Trophoblast cell (in vitro differentiated cells and primary cell): ENCODE measurements around the gene GRK6.

ENCODE experiments used
- DNase-seq, 2 donors: peaks; one replicate each; pipeline ENCODE4 v3.0.0-alpha.2; 2016
- H2AFZ ChIP-seq: 2 replicates; pipeline ENCODE4 v1.6.1; 2013; ENCODE audit warnings: low read length, moderate library complexity, mild to moderate bottlenecking; ENCODE audit not compliant: insufficient read depth, poor library complexity
- H2AK5ac ChIP-seq: 2 replicates; pipeline ENCODE4 v1.6.1; 2013; ENCODE audit warnings: mild to moderate bottlenecking, low read length
- H2BK120ac ChIP-seq: 2 replicates; pipeline ENCODE4 v1.6.1; 2013; ENCODE audit warnings: low read length, mild to moderate bottlenecking, moderate library complexity; ENCODE audit not compliant: insufficient read depth, poor library complexity
- H2BK12ac ChIP-seq: 2 replicates; pipeline ENCODE4 v1.6.1; 2013; ENCODE audit warnings: mild to moderate bottlenecking, low read length, moderate library complexity
- H2BK5ac ChIP-seq: 2 replicates; pipeline ENCODE4 v1.6.1; 2013; ENCODE audit warnings: low read length, low read depth, moderate library complexity, mild to moderate bottlenecking; ENCODE audit not compliant: poor library complexity
- H3K14ac ChIP-seq: 2 replicates; pipeline ENCODE4 v1.6.1; 2013; ENCODE audit warnings: mild to moderate bottlenecking, low read length
- H3K18ac ChIP-seq: 2 replicates; pipeline ENCODE4 v1.6.1; 2013; ENCODE audit warnings: mild to moderate bottlenecking, low read length
- H3K23ac ChIP-seq: 2 replicates; pipeline ENCODE4 v1.6.1; 2013; ENCODE audit warnings: low read length
- H3K27ac ChIP-seq: 2 replicates; pipeline ENCODE4 v1.5.1; 2013; ENCODE audit warnings: low read depth, mild to moderate bottlenecking, inconsistent platforms, low read length, moderate library complexity
- H3K27me3 ChIP-seq: 2 replicates; pipeline ENCODE4 v1.6.1; 2013; ENCODE audit warnings: inconsistent platforms, mild to moderate bottlenecking, low read length, moderate library complexity; ENCODE audit not compliant: insufficient read depth
- H3K36me3 ChIP-seq, 2 experiments: 1 replicate in 1 of 2; 2 replicates in 1 of 2; pipeline ENCODE4 v1.6.1; 2013; ENCODE audit warnings: low read length in 2 of 2, mild to moderate bottlenecking in 2 of 2, moderate library complexity in 1 of 2; ENCODE audit not compliant: insufficient read depth in 2 of 2, control insufficient read depth in 1 of 2
- H3K4ac ChIP-seq: 2 replicates; pipeline ENCODE4 v1.6.1; 2013; ENCODE audit warnings: low read depth, mild to moderate bottlenecking, low read length, moderate library complexity
- H3K4me1 ChIP-seq, 2 experiments: 1 replicate in 1 of 2; 2 replicates in 1 of 2; pipeline ENCODE4 v1.6.1; 2013; ENCODE audit warnings: low read length in 2 of 2, mild to moderate bottlenecking in 2 of 2, moderate library complexity in 1 of 2; ENCODE audit not compliant: insufficient read depth in 2 of 2, control insufficient read depth in 1 of 2
- H3K4me2 ChIP-seq: 2 replicates; pipeline ENCODE4 v1.6.1; 2013; ENCODE audit warnings: inconsistent platforms, mild to moderate bottlenecking, low read length, moderate library complexity
- H3K4me3 ChIP-seq: 2 replicates; pipeline ENCODE4 v1.5.1; 2013; ENCODE audit warnings: mild to moderate bottlenecking, low read depth, low read length, inconsistent platforms
- H3K79me1 ChIP-seq: one replicate; pipeline ENCODE4 v1.6.1; 2013; ENCODE audit warnings: low read length
- H3K79me2 ChIP-seq: 2 replicates; pipeline ENCODE4 v1.6.1; 2013; ENCODE audit warnings: low read length, mild to moderate bottlenecking; ENCODE audit not compliant: control insufficient read depth, insufficient read depth, poor library complexity
- H3K9ac ChIP-seq: 2 replicates; pipeline ENCODE4 v1.6.1; 2013; ENCODE audit warnings: mild to moderate bottlenecking, low read length
- H3K9me3 ChIP-seq: 2 replicates; pipeline ENCODE4 v1.6.1; 2013; ENCODE audit warnings: low read depth, mild to moderate bottlenecking, control low read depth, inconsistent platforms, low read length; ENCODE audit not compliant: insufficient read depth
- H4K12ac ChIP-seq: 2 replicates; pipeline ENCODE4 v1.6.1; 2013; ENCODE audit warnings: low read depth, mild to moderate bottlenecking, low read length, moderate library complexity
- H4K8ac ChIP-seq: 2 replicates; pipeline ENCODE4 v1.6.1; 2013; ENCODE audit warnings: low read depth, mild to moderate bottlenecking, low read length, moderate library complexity
- H4K91ac ChIP-seq: one replicate; pipeline ENCODE4 v1.6.1; 2013; ENCODE audit warnings: low read depth, mild to moderate bottlenecking, low read length, moderate library complexity
- WGBS: extraction: QIAGEN DNeasy Blood & Tissue Kit; methylation state at CpG from one replicate; pipeline ENCODE4 v1.1.7; 2013; ENCODE audit warnings: missing lambda C conversion rate; ENCODE audit not compliant: insufficient read length, insufficient coverage; ENCODE audit errors: extremely low coverage; 5-methylcytosine and 5-hydroxymethylcytosine counted together

Gene GRK6

DNA sequence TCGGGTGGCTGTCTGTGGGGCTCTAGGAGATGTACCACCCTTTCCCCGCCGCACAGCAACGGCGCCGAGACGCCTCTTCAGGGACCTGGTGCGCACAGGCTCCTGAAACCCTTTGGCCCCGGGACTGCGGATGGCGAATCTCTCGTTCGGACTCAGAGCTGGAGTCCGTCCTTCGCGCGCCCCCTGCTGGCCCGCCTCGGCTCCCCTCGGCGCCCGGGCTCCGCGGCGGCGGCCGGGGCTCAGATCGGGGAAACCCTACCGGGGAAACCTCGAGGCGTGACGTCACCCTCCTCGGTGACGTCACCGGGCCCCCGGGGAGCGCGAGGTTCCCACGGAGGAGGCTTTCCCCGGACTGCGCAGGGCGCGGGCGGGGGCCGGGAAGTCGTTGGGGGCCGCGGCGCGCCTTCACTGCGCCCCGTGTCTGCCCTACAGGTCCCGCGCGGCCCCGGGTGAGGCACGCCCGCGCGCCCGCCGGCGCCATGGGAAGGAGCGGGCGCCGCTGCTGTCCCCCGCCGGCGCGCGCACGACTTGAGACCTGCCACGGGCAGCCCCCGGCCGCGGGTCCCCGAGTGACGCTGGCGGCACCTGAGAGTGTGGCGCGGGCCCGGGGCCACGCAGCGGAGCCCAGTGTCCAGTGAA lies 28.0 kb downstream of the GRK6 start:
- Histone ChIP-seq H3K79me2 (no peaks in the 10 kb centered on the region), H2BK120ac (no peak overlapping the region), H3K79me1 (peaks cover 9% of the 10 kb centered on the region), H2BK5ac (no peak overlapping the region), H3K4ac (no peak overlapping the region), H2AK5ac (no peak overlapping the region), H3K4me1 (peaks cover 0 to 17% of the 10 kb centered on the region in 2 experiments), H3K14ac (peak overlapping the region; percentile 30), H2AFZ (peak overlapping the region; percentile 66), H3K4me2 (peak overlapping the region; percentile 95), H3K9me3 (peaks cover 2% of the 10 kb centered on the region), H3K36me3 (peaks cover 28 to 29% of the 10 kb centered on the region in 2 experiments), H3K18ac (peak overlapping the region; percentile 34), H3K4me3 (peak overlapping the region; percentile 64), H4K12ac (no peak overlapping the region), H3K9ac (no peak overlapping the region), H2BK12ac (no peak overlapping the region), H3K23ac (no peak overlapping the region), H4K91ac (peak overlapping the region; percentile 30), H3K27me3 (no peaks in the 10 kb centered on the region), H3K27ac (peak overlapping the region; percentile 3), H4K8ac (peak overlapping the region; percentile 6)
- peak; percentile 87 to 96 for DNase-seq
- WGBS: no CpG with 5 or more reads among the region's 84 CpGs

DNA sequence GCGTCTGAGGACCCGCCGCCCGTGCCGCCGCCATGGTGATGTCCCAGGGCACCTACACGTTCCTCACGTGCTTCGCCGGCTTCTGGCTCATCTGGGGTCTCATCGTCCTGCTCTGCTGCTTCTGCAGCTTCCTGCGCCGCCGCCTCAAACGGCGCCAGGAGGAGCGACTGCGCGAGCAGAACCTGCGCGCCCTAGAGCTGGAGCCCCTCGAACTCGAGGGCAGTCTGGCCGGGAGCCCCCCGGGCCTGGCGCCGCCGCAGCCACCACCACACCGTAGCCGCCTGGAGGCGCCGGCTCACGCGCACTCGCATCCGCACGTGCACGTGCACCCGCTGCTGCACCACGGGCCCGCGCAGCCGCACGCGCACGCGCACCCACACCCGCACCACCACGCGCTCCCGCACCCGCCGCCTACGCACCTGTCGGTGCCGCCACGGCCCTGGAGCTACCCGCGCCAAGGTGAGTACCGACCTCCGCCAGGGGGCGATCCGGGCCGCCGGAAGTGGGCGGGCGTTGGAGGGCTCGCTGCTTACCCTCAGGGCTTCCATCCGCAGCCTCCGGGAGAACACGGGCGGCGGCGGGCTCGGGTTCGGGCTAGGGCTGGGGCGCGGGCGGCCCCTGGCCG lies 28.7 kb downstream of the GRK6 start:
- Histone ChIP-seq H4K12ac (peak overlapping the region; percentile 1), H3K4ac (no peak overlapping the region), H3K18ac (peak overlapping the region; percentile 34), H3K23ac (no peak overlapping the region), H3K4me1 (peaks cover 0 to 17% of the 10 kb centered on the region in 2 experiments), H3K27ac (peak overlapping the region; percentile 13), H3K4me3 (peak overlapping the region; percentile 64), H3K36me3 (peaks cover 35 to 36% of the 10 kb centered on the region in 2 experiments), H3K9me3 (no peaks in the 10 kb centered on the region), H3K27me3 (no peaks in the 10 kb centered on the region), H2BK12ac (no peak overlapping the region), H3K79me2 (no peaks in the 10 kb centered on the region), H2BK120ac (no peak overlapping the region), H3K14ac (peak overlapping the region; percentile 30), H2AFZ (peak overlapping the region; percentile 66), H4K91ac (peak overlapping the region; percentile 30), H2BK5ac (no peak overlapping the region), H3K9ac (no peak overlapping the region), H3K4me2 (peak overlapping the region; percentile 95), H4K8ac (peak overlapping the region; percentile 20), H2AK5ac (no peak overlapping the region), H3K79me1 (peaks cover 9% of the 10 kb centered on the region)
- no CpG with 5 or more reads among the region's 80 CpGs for WGBS
- peak; percentile 77 to 90 for DNase-seq

DNA sequence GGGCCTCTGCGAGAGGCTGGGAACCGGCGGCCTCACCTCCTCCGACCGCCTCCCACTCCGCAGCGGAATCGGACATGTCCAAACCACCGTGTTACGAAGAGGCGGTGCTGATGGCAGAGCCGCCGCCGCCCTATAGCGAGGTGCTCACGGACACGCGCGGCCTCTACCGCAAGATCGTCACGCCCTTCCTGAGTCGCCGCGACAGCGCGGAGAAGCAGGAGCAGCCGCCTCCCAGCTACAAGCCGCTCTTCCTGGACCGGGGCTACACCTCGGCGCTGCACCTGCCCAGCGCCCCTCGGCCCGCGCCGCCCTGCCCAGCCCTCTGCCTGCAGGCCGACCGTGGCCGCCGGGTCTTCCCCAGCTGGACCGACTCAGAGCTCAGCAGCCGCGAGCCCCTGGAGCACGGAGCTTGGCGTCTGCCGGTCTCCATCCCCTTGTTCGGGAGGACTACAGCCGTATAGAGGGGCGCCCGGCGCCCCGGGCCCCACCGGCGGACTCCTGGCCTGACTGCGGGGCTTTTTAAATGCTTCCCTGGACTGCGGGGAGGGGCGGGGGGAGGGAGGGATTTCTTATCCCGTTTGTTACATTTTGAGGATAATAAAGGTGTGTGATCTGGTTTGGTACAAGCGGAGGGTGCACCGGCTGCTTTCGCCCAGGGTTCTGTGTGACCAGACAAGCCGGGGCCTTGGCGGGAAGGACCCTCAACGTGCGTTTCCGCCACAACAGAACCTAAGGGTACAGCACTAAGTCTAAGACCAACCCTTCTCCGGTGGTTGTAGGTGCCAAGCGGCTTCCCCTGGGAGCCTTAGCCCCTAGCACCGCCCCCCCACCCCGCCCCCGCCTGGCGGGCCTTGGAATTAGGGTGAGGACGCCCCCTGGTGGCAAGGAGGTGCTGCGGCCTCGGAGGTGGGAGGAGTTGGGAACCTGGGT lies 29.4 kb downstream of the GRK6 start:
- peak; percentile 86 to 94 for DNase-seq
- no peak overlapping the region for H2AK5ac ChIP-seq
- peaks cover 42 to 43% of the 10 kb centered on the region in 2 experiments for H3K36me3 ChIP-seq
- H3K18ac ChIP-seq: no peak overlapping the region
- H2AFZ ChIP-seq: no peak overlapping the region
- H3K9me3 ChIP-seq: no peaks in the 10 kb centered on the region
- no CpG with 5 or more reads among the region's 76 CpGs for WGBS
- peak overlapping the region; percentile 20 for H4K8ac ChIP-seq
- peak overlapping the region; percentile 5 for H4K91ac ChIP-seq
- peak overlapping the region; percentile 13 for H3K27ac ChIP-seq
- peaks cover 9% of the 10 kb centered on the region for H3K79me1 ChIP-seq
- H3K79me2 ChIP-seq: no peaks in the 10 kb centered on the region
- no peak overlapping the region for H4K12ac ChIP-seq
- peak overlapping the region; percentile 18 for H3K9ac ChIP-seq
- H2BK12ac ChIP-seq: no peak overlapping the region
- no peaks in the 10 kb centered on the region for H3K27me3 ChIP-seq
- H3K4me2 ChIP-seq: peak overlapping the region; percentile 95
- peak overlapping the region; percentile 14 for H3K14ac ChIP-seq
- peaks cover 0 to 17% of the 10 kb centered on the region in 2 experiments for H3K4me1 ChIP-seq
- peak overlapping the region; percentile 64 for H3K4me3 ChIP-seq
- no peak overlapping the region for H3K23ac ChIP-seq
- H3K4ac ChIP-seq: no peak overlapping the region
- H2BK120ac ChIP-seq: no peak overlapping the region
- no peak overlapping the region for H2BK5ac ChIP-seq

DNA sequence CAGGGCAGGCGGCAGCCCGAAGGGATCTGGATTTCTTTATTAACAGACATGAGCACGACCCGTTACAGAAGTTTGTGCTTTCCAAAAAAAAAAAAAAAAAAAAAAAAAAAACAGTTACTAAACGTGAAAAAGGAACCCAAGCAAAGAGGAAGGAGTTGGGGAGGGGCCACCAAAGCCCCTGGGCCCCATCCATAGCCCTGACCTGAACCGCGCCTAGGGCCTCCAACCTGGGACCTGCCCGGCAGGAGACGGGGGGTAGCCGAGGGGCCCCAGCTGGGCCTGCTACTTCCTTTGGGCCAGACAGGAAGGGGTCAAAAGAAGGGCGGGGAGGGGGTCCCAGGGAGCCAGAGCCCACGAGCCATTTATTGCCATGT lies 30.1 kb downstream of the GRK6 start:
- H4K8ac ChIP-seq: no peak overlapping the region
- H3K4me2 ChIP-seq: no peak overlapping the region
- no peak overlapping the region for H3K4me3 ChIP-seq
- no peaks in the 10 kb centered on the region for H3K27me3 ChIP-seq
- H3K36me3 ChIP-seq: peaks cover 46 to 47% of the 10 kb centered on the region in 2 experiments
- DNase-seq: no peak
- H3K4me1 ChIP-seq: peaks cover 0 to 17% of the 10 kb centered on the region in 2 experiments
- no peak overlapping the region for H2AFZ ChIP-seq
- H3K27ac ChIP-seq: no peak overlapping the region
- H4K91ac ChIP-seq: no peak overlapping the region
- peaks cover 9% of the 10 kb centered on the region for H3K79me1 ChIP-seq
- no peak overlapping the region for H3K4ac ChIP-seq
- H2BK5ac ChIP-seq: no peak overlapping the region
- no peak overlapping the region for H2BK120ac ChIP-seq
- no peak overlapping the region for H3K18ac ChIP-seq
- H3K9me3 ChIP-seq: no peaks in the 10 kb centered on the region
- no peak overlapping the region for H2BK12ac ChIP-seq
- WGBS: no CpG with 5 or more reads among the region's 12 CpGs
- no peak overlapping the region for H2AK5ac ChIP-seq
- H3K23ac ChIP-seq: no peak overlapping the region
- no peak overlapping the region for H3K9ac ChIP-seq
- H3K14ac ChIP-seq: no peak overlapping the region
- no peak overlapping the region for H4K12ac ChIP-seq
- no peaks in the 10 kb centered on the region for H3K79me2 ChIP-seq
